Omental fat pad (tissue), 4 donors: ENCODE measurements around the gene MID1. TPM values are rescaled to one million over a fixed set of nuclear protein-coding genes. Genes with fewer than 3 reads are reported as not detected.

Experiments used
- ATAC-seq: fragments of 150-250 bp; one replicate; pipeline ENCODE4 v1.9.1; 2016; ENCODE audit warnings: mild to moderate bottlenecking, moderate library complexity; ENCODE audit not compliant: low FRiP score
- DNase-seq: peaks from one replicate; pipeline ENCODE4 v3.0.0-alpha.2; 2019; ENCODE audit warnings: low spot score
- CTCF ChIP-seq, 3 donors: fragments of 450-650 bp; IDR thresholded peaks; one replicate each; pipeline ENCODE4 v1.5.1; 2016 to 2017; ENCODE audit warnings: antibody characterized with exemption in 3 of 3, mild to moderate bottlenecking in 3 of 3, moderate library complexity in 2 of 3
- total RNA-seq, 4 donors: library from RNA; depleted of rRNA; stranded (reverse); fragments of >200 nt; gene quantifications; one replicate each; pipeline ENCODE4 v1.1.0, GENCODE V29; 2016

The MID1 gene
- total RNA-seq, 4 donors from 2014 or later, result 8.3 to 14.5 (median 10.8) TPM

GRCh38 chrX:10534611-10535010, 85.8 kb downstream of the MID1 start:
- TF ChIP-seq CTCF (IDR thresholded peaks at IDR 0.05), result no peak
- no peak for ATAC-seq
- DNase-seq, result no peak

- no peak for DNase-seq
- TF ChIP-seq CTCF (IDR thresholded peaks at IDR 0.05), result no peak
- ATAC-seq, result no peak
These were observed 86.6 kb downstream of the MID1 start for GRCh38 chrX:10533696-10534365.

- TF ChIP-seq CTCF (IDR thresholded peaks at IDR 0.05), result no peak
- no peak for DNase-seq
- ATAC-seq, result no peak
These were observed 88.5 kb downstream of the MID1 start for GRCh38 chrX:10531927-10532326.

GRCh38 chrX:10529344-10529743, 91.0 kb downstream of the MID1 start:
- ATAC-seq, result no peak
- no peak for TF ChIP-seq CTCF (IDR thresholded peaks at IDR 0.05)
- no peak for DNase-seq

GRCh38 chrX:10526451-10526850, 93.9 kb downstream of the MID1 start:
- no peak for DNase-seq
- ATAC-seq, result no peak
- no peak for TF ChIP-seq CTCF (IDR thresholded peaks at IDR 0.05)

GRCh38 chrX:10525381-10526120, 94.8 kb downstream of the MID1 start:
- DNase-seq (no peak), ATAC-seq (no peak)
- no peak for TF ChIP-seq CTCF (IDR thresholded peaks at IDR 0.05)

GRCh38 chrX:10524578-10524977, 95.8 kb downstream of the MID1 start:
- DNase-seq, result no peak
- no peak for TF ChIP-seq CTCF (IDR thresholded peaks at IDR 0.05)
- no peak for ATAC-seq
